PFSK-1 (cell line): ENCODE results near the gene ARHGEF10L.

Source experiments
- FOXP2 ChIP-seq: optimal IDR thresholded peaks from 2 replicates; pipeline ENCODE3; 2011; ENCODE audit warnings: borderline replicate concordance, control low read depth, inconsistent platforms; ENCODE audit not compliant: insufficient read depth; ENCODE audit errors: extremely low read length, extremely low read depth
- POLR2AphosphoS5 ChIP-seq: IDR thresholded peaks from 2 replicates; pipeline ENCODE4 v1.6.1; 2012; ENCODE audit warnings: low read depth, mild to moderate bottlenecking, control low read depth, low read length, moderate library complexity
- REST ChIP-seq, 2 experiments: IDR thresholded peaks; 2 replicates each; pipeline versions ENCODE4 v1.6.1 to v1.8.0; 2011 to 2012; ENCODE audit warnings: low read depth in 2 of 2, low read length in 2 of 2, control low read depth in 1 of 2, inconsistent platforms in 1 of 2, mild to moderate bottlenecking in 1 of 2, moderate library complexity in 1 of 2; ENCODE audit not compliant: insufficient read depth in 1 of 2
- SIN3A ChIP-seq: IDR thresholded peaks from 2 replicates; pipeline ENCODE4 v1.6.1; 2012; ENCODE audit warnings: mild to moderate bottlenecking, low read length, moderate library complexity, borderline replicate concordance; ENCODE audit not compliant: insufficient read depth
- TAF1 ChIP-seq: IDR thresholded peaks from 2 replicates; pipeline ENCODE4 v1.6.1; 2012; ENCODE audit warnings: low read length, control low read depth, borderline replicate concordance; ENCODE audit not compliant: insufficient read depth

Gene ARHGEF10L

GRCh38 chr1:17531343-17531681 is 8.2 kb upstream of the ARHGEF10L start:
- TF ChIP-seq REST (IDR thresholded peaks at IDR 0.05; ENCODE audit: insufficient read depth in 1 of 2, low read depth in 2 of 2, low read length in 2 of 2), result no peak
- TF ChIP-seq POLR2AphosphoS5, result no peak
- TF ChIP-seq FOXP2, result no peak
- no peak for TF ChIP-seq SIN3A
- TF ChIP-seq TAF1, result no peak

GRCh38 chr1:17531682-17532487 is 7.6 kb upstream of the ARHGEF10L start:
- TF ChIP-seq FOXP2 (no peak), REST (IDR thresholded peaks at IDR 0.05; ENCODE audit: insufficient read depth in 1 of 2, low read depth in 2 of 2, low read length in 2 of 2) (no peak), TAF1 (no peak), POLR2AphosphoS5 (no peak), SIN3A (no peak)

- TF ChIP-seq TAF1 (no peak), FOXP2 (no peak), SIN3A (no peak), REST (IDR thresholded peaks at IDR 0.05; ENCODE audit: insufficient read depth in 1 of 2, low read depth in 2 of 2, low read length in 2 of 2) (no peak), POLR2AphosphoS5 (no peak)
Observed at GRCh38 chr1:17533201-17533600, 6.3 kb upstream of the ARHGEF10L start.

- no peak for TF ChIP-seq TAF1
- no peak for TF ChIP-seq REST (IDR thresholded peaks at IDR 0.05; ENCODE audit: insufficient read depth in 1 of 2, low read depth in 2 of 2, low read length in 2 of 2)
- no peak for TF ChIP-seq SIN3A
- no peak for TF ChIP-seq POLR2AphosphoS5
- TF ChIP-seq FOXP2, result no peak
Observed at GRCh38 chr1:17535300-17535936, 4.1 kb upstream of the ARHGEF10L start.
